K562 (cell line): ENCODE data around the gene TMED6. TPM values are rescaled to one million over a fixed set of nuclear protein-coding genes. Genes with fewer than 3 reads are reported as not detected.

ENCODE experiments used
- C11orf30 ChIP-seq: fragments of 450-650 bp; IDR thresholded peaks from 2 replicates; pipeline ENCODE4 v1.6.1; 2016; ENCODE audit warnings: low read depth, mild to moderate bottlenecking
- CBX1 ChIP-seq: sonication (generic); IDR thresholded peaks from 2 replicates; pipeline ENCODE4 v1.6.1; 2016; ENCODE audit warnings: antibody characterized with exemption, low read depth, mild to moderate bottlenecking
- DDX20 ChIP-seq: fragments of 450-650 bp; IDR thresholded peaks from 2 replicates; pipeline ENCODE4 v1.6.1; 2016; ENCODE audit warnings: missing genetic modification characterization, low read depth, mild to moderate bottlenecking, missing compliant biosample characterization, moderate library complexity
- ETS2 ChIP-seq: IDR thresholded peaks from 2 replicates; pipeline ENCODE4 v1.6.1; 2016; ENCODE audit warnings: borderline replicate concordance, missing genetic modification characterization, mild to moderate bottlenecking, moderate library complexity, missing compliant biosample characterization; ENCODE audit not compliant: poor library complexity, severe bottlenecking
- HSF4 ChIP-seq: fragments of 250-450 bp; sonication (Bioruptor Pico); IDR thresholded peaks from 2 replicates; pipeline ENCODE4 v2.1.2; 2022; ENCODE audit warnings: mild to moderate bottlenecking, moderate library complexity, borderline replicate concordance
- MAFF ChIP-seq: IDR thresholded peaks from 2 replicates; pipeline ENCODE4 v1.6.1; 2012; ENCODE audit warnings: low read length, improper control_type of control experiment
- MAZ ChIP-seq, 2 experiments: fragments of 450-650 bp in 1 of 2; sonication (generic) in 1 of 2; formaldehyde crosslinking; IDR thresholded peaks in 1 of 2; conservative IDR thresholded peaks in 1 of 2; 2 replicates each; pipeline versions ENCODE4 v1.4.0 to v1.5.0; 2020; ENCODE audit warnings: mild to moderate bottlenecking in 1 of 2, missing genetic modification reagents in 1 of 2
- POLR2AphosphoS5 ChIP-seq: IDR thresholded peaks from 2 replicates; pipeline ENCODE4 v1.6.1; 2011; ENCODE audit warnings: mild to moderate bottlenecking, low read depth, low read length, moderate library complexity; ENCODE audit not compliant: control insufficient read depth, insufficient read depth
- SIX5 ChIP-seq, 2 experiments: IDR thresholded peaks; 2 replicates each; pipeline ENCODE4 v1.6.1; 2011; ENCODE audit warnings: low read length in 2 of 2, borderline replicate concordance in 1 of 2, low read depth in 1 of 2, mild to moderate bottlenecking in 1 of 2, moderate library complexity in 1 of 2; ENCODE audit not compliant: insufficient read depth in 1 of 2
- SMAD3 ChIP-seq: fragments of 450-650 bp; formaldehyde crosslinking; conservative IDR thresholded peaks from 2 replicates; pipeline ENCODE4 v1.4.0; 2020; ENCODE audit warnings: mild to moderate bottlenecking
- ZBTB17 ChIP-seq: fragments of 450-650 bp; formaldehyde crosslinking; IDR thresholded peaks from 2 replicates; pipeline ENCODE4 v1.4.0; 2020; ENCODE audit warnings: mild to moderate bottlenecking
- ZNF263 ChIP-seq: sonication (generic); formaldehyde crosslinking; IDR thresholded peaks from 2 replicates; pipeline ENCODE4 v1.8.0; 2022; ENCODE audit warnings: mild to moderate bottlenecking, missing genetic modification reagents, borderline replicate concordance
- ZNF274 ChIP-seq: IDR thresholded peaks from 2 replicates; pipeline ENCODE4 v1.6.1; 2011; ENCODE audit warnings: low read depth, mild to moderate bottlenecking, low read length, moderate library complexity, borderline replicate concordance
- ZNF280B ChIP-seq: fragments of 250-450 bp; sonication (Bioruptor Pico); IDR thresholded peaks from 2 replicates; pipeline ENCODE4 v1.5.1; 2021; ENCODE audit warnings: mild to moderate bottlenecking
- ZNF449 ChIP-seq: fragments of 250-450 bp; sonication (Bioruptor Pico); IDR thresholded peaks from 2 replicates; pipeline ENCODE4 v1.8.0; 2022; ENCODE audit warnings: moderate library complexity, mild to moderate bottlenecking, inconsistent platforms
- polyA plus RNA-seq, 8 experiments: library from polyadenylated mRNA; depleted of rRNA in 4 of 8; stranded (reverse) in 5 of 8; unstranded in 3 of 8; fragments of >200 nt; fragmentation: Nextera tagmentation in 2 of 8; fragmentation: Illumina TruSeq in 1 of 8; extraction: Ambion mirVana in 2 of 8; extraction: Trizol in 1 of 8; gene quantifications; 2 replicates each; pipeline versions ENCODE4 v1.2.1 to v1.2.3, GENCODE V29; 2011 to 2014; ENCODE audit warnings: inconsistent platforms in 1 of 8, missing spikeins in 1 of 8
- total RNA-seq, 7 experiments: library from RNA; depleted of rRNA in 6 of 7; stranded (reverse); fragments of >200 nt in 6 of 7; fragmentation: Illumina TruSeq in 2 of 7; extraction: Trizol in 2 of 7; gene quantifications; 2 replicates each; pipeline versions ENCODE4 v1.2.1 to v1.2.3, GENCODE V29; 2011 to 2021; ENCODE audit warnings: low replicate concordance in 1 of 7
- TF ChIP-seq, protein P1 (sequence below): sonication (generic); formaldehyde crosslinking; IDR thresholded peaks from 2 replicates; pipeline ENCODE4 v1.8.1; 2023; ENCODE audit warnings: mild to moderate bottlenecking, missing genetic modification reagents
- TF ChIP-seq, protein P2 (sequence below), 2 experiments: IDR thresholded peaks in 1 of 2; conservative IDR thresholded peaks in 1 of 2; 2 replicates each; pipeline ENCODE4 v1.6.1; 2016; ENCODE audit warnings: low read depth in 2 of 2, mild to moderate bottlenecking in 1 of 2, missing compliant biosample characterization in 1 of 2, missing genetic modification characterization in 1 of 2, moderate library complexity in 1 of 2

The TMED6 gene
- total and polyA plus RNA-seq, 9 of the 15 experiments (the other 6 are each of a cell fraction or from before 2014, with no cell fraction given), result 0.14 to 0.45 (median 0.25) TPM; not detected in 2

- TF ChIP-seq, protein P1, sequence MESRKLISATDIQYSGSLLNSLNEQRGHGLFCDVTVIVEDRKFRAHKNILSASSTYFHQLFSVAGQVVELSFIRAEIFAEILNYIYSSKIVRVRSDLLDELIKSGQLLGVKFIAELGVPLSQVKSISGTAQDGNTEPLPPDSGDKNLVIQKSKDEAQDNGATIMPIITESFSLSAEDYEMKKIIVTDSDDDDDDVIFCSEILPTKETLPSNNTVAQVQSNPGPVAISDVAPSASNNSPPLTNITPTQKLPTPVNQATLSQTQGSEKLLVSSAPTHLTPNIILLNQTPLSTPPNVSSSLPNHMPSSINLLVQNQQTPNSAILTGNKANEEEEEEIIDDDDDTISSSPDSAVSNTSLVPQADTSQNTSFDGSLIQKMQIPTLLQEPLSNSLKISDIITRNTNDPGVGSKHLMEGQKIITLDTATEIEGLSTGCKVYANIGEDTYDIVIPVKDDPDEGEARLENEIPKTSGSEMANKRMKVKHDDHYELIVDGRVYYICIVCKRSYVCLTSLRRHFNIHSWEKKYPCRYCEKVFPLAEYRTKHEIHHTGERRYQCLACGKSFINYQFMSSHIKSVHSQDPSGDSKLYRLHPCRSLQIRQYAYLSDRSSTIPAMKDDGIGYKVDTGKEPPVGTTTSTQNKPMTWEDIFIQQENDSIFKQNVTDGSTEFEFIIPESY (CRISPR knock-in tag), result no peak; the same call in 1 of the 2 replicates
- TF ChIP-seq POLR2AphosphoS5 (peak; percentile 90), SMAD3 (CRISPR knock-in tag) (0 out of 2 replicates have a peak, but pooled peaks have one; percentile 41), MAZ (CRISPR knock-in tag; conservative IDR thresholded peaks at IDR 0.05 in 1 of 2, IDR thresholded peaks at IDR 0.05 in 1 of 2) (peak; percentile 77 to 89; a peak in 3 of 4 replicates), ZBTB17 (CRISPR knock-in tag) (peak; percentile 70; the same call in 1 of the 2 replicates), ZNF274 (no peak), ZNF280B (CRISPR knock-in tag) (no peak; the same call in 1 of the 2 replicates), ZNF263 (CRISPR knock-in tag) (peak; percentile 60; the same call in 1 of the 2 replicates), HSF4 (CRISPR knock-in tag) (no peak), ETS2 (peak; percentile 14), CBX1 (peak; percentile 87), DDX20 (no peak), SIX5 (IDR thresholded peaks at IDR 0.05; ENCODE audit: borderline replicate concordance in 1 of 2, insufficient read depth in 1 of 2, low read depth in 1 of 2, low read length in 2 of 2) (no peak), MAFF (no peak), C11orf30 (peak; percentile 13; the same call in 1 of the 2 replicates), ZNF449 (no peak)
- TF ChIP-seq, protein P2, sequence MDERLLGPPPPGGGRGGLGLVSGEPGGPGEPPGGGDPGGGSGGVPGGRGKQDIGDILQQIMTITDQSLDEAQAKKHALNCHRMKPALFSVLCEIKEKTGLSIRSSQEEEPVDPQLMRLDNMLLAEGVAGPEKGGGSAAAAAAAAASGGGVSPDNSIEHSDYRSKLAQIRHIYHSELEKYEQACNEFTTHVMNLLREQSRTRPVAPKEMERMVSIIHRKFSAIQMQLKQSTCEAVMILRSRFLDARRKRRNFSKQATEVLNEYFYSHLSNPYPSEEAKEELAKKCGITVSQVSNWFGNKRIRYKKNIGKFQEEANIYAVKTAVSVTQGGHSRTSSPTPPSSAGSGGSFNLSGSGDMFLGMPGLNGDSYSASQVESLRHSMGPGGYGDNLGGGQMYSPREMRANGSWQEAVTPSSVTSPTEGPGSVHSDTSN (CRISPR knock-in tag; IDR thresholded peaks at IDR 0.05; ENCODE audit: low read depth), result no peak
- TF ChIP-seq, protein P2 (tag; conservative IDR thresholded peaks at IDR 0.05; ENCODE audit: low read depth), result no peak
Measured at GRCh38 chr16:69330286-69331109, 21.1 kb downstream of the TMED6 start, which contains the start of gene PDF (continued).
